Fibroblast of lung (primary cell): ENCODE measurements around the gene TEX55. TPM values are rescaled to one million over a fixed set of nuclear protein-coding genes. Genes with fewer than 3 reads are reported as not detected.

Experiments used
- DNase-seq, 2 donors: peaks; one replicate each; pipeline versions ENCODE4 v3.0.0 to v3.0.0-alpha.2; 2010; ENCODE audit warnings: low read depth in 2 of 2
- H2AFZ ChIP-seq: 2 replicates; pipeline ENCODE4 v1.5.1; 2012; ENCODE audit warnings: low read length, control low read depth, inconsistent platforms
- H3K27ac ChIP-seq: 2 replicates; pipeline ENCODE4 v1.5.1; 2011; ENCODE audit warnings: low read length, control low read depth; ENCODE audit not compliant: insufficient read depth
- H3K27me3 ChIP-seq: 2 replicates; pipeline ENCODE4 v1.5.1; 2011; ENCODE audit warnings: mild to moderate bottlenecking, low read length; ENCODE audit not compliant: control insufficient read depth, insufficient read depth
- H3K36me3 ChIP-seq: 2 replicates; pipeline ENCODE4 v1.5.1; 2011; ENCODE audit warnings: low read length; ENCODE audit not compliant: control insufficient read depth, insufficient read depth
- H3K4me1 ChIP-seq: 2 replicates; pipeline ENCODE4 v1.5.1; 2011; ENCODE audit warnings: low read length; ENCODE audit not compliant: control insufficient read depth, insufficient read depth; ENCODE audit errors: extremely low read depth
- H3K4me2 ChIP-seq: 2 replicates; pipeline ENCODE4 v1.5.1; 2011; ENCODE audit warnings: low read length, control low read depth; ENCODE audit not compliant: insufficient read depth; ENCODE audit errors: extremely low read depth
- H3K4me3 ChIP-seq, 4 experiments: fragments of 200-600 bp in 1 of 4; sonication (generic) in 1 of 4; replicated peaks in 1 of 4; 2 replicates each; pipeline ENCODE4 v1.5.1; 2011 to 2016; ENCODE audit warnings: low read length in 4 of 4, low read depth in 3 of 4, mild to moderate bottlenecking in 3 of 4, control low read depth in 2 of 4, inconsistent platforms in 1 of 4, mixed read lengths in 1 of 4; ENCODE audit not compliant: insufficient read depth in 1 of 4; ENCODE audit errors: control extremely low read depth in 1 of 4
- H3K79me2 ChIP-seq: 2 replicates; pipeline ENCODE4 v1.5.1; 2012; ENCODE audit warnings: mild to moderate bottlenecking, low read length, inconsistent platforms; ENCODE audit not compliant: control insufficient read depth, insufficient read depth
- H3K9ac ChIP-seq: 2 replicates; pipeline ENCODE4 v1.5.1; 2011; ENCODE audit warnings: mild to moderate bottlenecking, low read length, control low read depth; ENCODE audit not compliant: insufficient read depth
- H3K9me3 ChIP-seq: 2 replicates; pipeline ENCODE4 v1.5.1; 2012; ENCODE audit warnings: low read depth, low read length; ENCODE audit not compliant: control insufficient read depth, insufficient read depth
- H4K20me1 ChIP-seq: 2 replicates; pipeline ENCODE4 v1.5.1; 2011; ENCODE audit warnings: low read length; ENCODE audit not compliant: control insufficient read depth, insufficient read depth; ENCODE audit errors: extremely low read depth
- CTCF ChIP-seq, 2 donors: IDR thresholded peaks in 1 of 2; conservative IDR thresholded peaks in 1 of 2; 1 replicate in 1 of 2; 2 replicates in 1 of 2; pipeline ENCODE4 v1.5.1; 2011 to 2012; ENCODE audit warnings: low read length in 2 of 2, control low read depth in 1 of 2, inconsistent platforms in 1 of 2, low read depth in 1 of 2, mild to moderate bottlenecking in 1 of 2
- EZH2 ChIP-seq: IDR thresholded peaks from 2 replicates; pipeline ENCODE4 v1.5.1; 2012; ENCODE audit warnings: low read length, control low read depth, mild to moderate bottlenecking; ENCODE audit errors: missing control alignments
- polyA plus RNA-seq, 2 donors: library from polyadenylated mRNA; depleted of rRNA in 1 of 2; stranded (reverse) in 1 of 2; unstranded in 1 of 2; fragments of >200 nt; gene quantifications; 2 replicates each; pipeline ENCODE4 v1.2.1, GENCODE V29; 2011 to 2012; ENCODE audit warnings: missing spikeins in 1 of 2
- total RNA-seq: library from RNA; depleted of rRNA; stranded (reverse); fragments of >200 nt; gene quantifications from 2 replicates; pipeline ENCODE4 v1.2.1, GENCODE V29; 2014

Gene TEX55
- total and polyA plus RNA-seq, 2 donors (not counting 1 experiment from before 2014, with no cell fraction given) = not detected

GRCh38 chr3:119184111-119184510 lies 38.1 kb downstream of the TEX55 start:
- Histone ChIP-seq H3K9ac (no peak overlapping the region), H3K36me3 (no peaks in the 10 kb centered on the region), H4K20me1 (no peaks in the 10 kb centered on the region), H2AFZ (no peak overlapping the region), H3K4me1 (no peaks in the 10 kb centered on the region), H3K79me2 (no peaks in the 10 kb centered on the region), H3K27me3 (no peaks in the 10 kb centered on the region), H3K9me3 (no peaks in the 10 kb centered on the region), H3K4me2 (no peak overlapping the region), H3K4me3 (no peak overlapping the region), H3K27ac (no peak overlapping the region)
- no peak for DNase-seq
- no peak for TF ChIP-seq CTCF (conservative IDR thresholded peaks at IDR 0.05 in 1 of 2, IDR thresholded peaks at IDR 0.05 in 1 of 2; ENCODE audit: low read depth in 1 of 2, low read length in 2 of 2)
- TF ChIP-seq EZH2 = no peak

GRCh38 chr3:119184796-119185570 lies 39.0 kb downstream of the TEX55 start:
- Histone ChIP-seq H3K27ac (no peak overlapping the region), H3K4me3 (no peak overlapping the region), H3K9ac (no peak overlapping the region), H4K20me1 (no peaks in the 10 kb centered on the region), H3K27me3 (no peaks in the 10 kb centered on the region), H3K79me2 (no peaks in the 10 kb centered on the region), H3K4me2 (no peak overlapping the region), H3K4me1 (no peaks in the 10 kb centered on the region), H3K36me3 (no peaks in the 10 kb centered on the region), H2AFZ (no peak overlapping the region), H3K9me3 (no peaks in the 10 kb centered on the region)
- DNase-seq = peak in 1 of 2 donors; percentile 93
- TF ChIP-seq CTCF (conservative IDR thresholded peaks at IDR 0.05 in 1 of 2, IDR thresholded peaks at IDR 0.05 in 1 of 2; ENCODE audit: low read depth in 1 of 2, low read length in 2 of 2) (no peak), EZH2 (no peak)

DNA sequence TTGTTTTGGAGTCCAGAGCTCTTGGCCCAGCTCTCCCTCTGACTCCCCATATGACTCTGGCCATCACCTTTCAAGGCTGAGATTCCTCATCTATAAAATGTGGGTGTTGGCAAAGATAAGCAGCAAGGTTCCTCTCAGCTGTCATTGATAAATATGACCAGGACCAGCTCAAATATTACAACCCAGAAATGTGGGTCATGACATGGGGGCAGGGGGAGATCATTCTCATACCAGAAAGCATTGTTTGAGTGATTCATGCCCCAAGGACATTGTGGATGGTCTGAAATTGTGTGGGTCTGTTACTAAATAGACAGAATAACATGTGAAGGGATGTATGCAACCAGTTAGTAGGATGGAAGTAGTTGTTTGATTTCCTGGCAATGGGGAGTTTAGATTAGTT lies 41.3 kb downstream of the TEX55 start:
- Histone ChIP-seq H3K79me2 (no peaks in the 10 kb centered on the region), H3K4me2 (no peak overlapping the region), H3K9ac (no peak overlapping the region), H3K36me3 (no peaks in the 10 kb centered on the region), H3K27ac (no peak overlapping the region), H3K4me1 (no peaks in the 10 kb centered on the region), H4K20me1 (no peaks in the 10 kb centered on the region), H3K27me3 (no peaks in the 10 kb centered on the region), H2AFZ (no peak overlapping the region), H3K4me3 (no peak overlapping the region), H3K9me3 (no peaks in the 10 kb centered on the region)
- DNase-seq = peak in 1 of 2 donors; percentile 34
- TF ChIP-seq CTCF (conservative IDR thresholded peaks at IDR 0.05 in 1 of 2, IDR thresholded peaks at IDR 0.05 in 1 of 2; ENCODE audit: low read depth in 1 of 2, low read length in 2 of 2) = no peak
- no peak for TF ChIP-seq EZH2
